NOMO-1 (cell line): ENCODE measurements around the gene C17orf67.

Source experiments
- DNase-seq, 2 experiments: peaks; one replicate each; lab custom pipeline; 2025; ENCODE audit not compliant: unreplicated experiment in 2 of 2; lab: John Stamatoyannopoulos, UW

Gene C17orf67

GRCh38 chr17:56742601-56743000, 91.1 kb downstream of the C17orf67 start:
- DNase-seq: no peak
